HG02938 (cell line): ENCODE data around the gene PLEKHG2.

Experiments used
- ATAC-seq: cut with Tn5 transposase; IDR thresholded peaks from one replicate; pipeline ENCODE4 v1.9.1; 2021; ENCODE audit warnings: mild to moderate bottlenecking, moderate library complexity; ENCODE audit not compliant: unreplicated experiment

The PLEKHG2 gene

DNA sequence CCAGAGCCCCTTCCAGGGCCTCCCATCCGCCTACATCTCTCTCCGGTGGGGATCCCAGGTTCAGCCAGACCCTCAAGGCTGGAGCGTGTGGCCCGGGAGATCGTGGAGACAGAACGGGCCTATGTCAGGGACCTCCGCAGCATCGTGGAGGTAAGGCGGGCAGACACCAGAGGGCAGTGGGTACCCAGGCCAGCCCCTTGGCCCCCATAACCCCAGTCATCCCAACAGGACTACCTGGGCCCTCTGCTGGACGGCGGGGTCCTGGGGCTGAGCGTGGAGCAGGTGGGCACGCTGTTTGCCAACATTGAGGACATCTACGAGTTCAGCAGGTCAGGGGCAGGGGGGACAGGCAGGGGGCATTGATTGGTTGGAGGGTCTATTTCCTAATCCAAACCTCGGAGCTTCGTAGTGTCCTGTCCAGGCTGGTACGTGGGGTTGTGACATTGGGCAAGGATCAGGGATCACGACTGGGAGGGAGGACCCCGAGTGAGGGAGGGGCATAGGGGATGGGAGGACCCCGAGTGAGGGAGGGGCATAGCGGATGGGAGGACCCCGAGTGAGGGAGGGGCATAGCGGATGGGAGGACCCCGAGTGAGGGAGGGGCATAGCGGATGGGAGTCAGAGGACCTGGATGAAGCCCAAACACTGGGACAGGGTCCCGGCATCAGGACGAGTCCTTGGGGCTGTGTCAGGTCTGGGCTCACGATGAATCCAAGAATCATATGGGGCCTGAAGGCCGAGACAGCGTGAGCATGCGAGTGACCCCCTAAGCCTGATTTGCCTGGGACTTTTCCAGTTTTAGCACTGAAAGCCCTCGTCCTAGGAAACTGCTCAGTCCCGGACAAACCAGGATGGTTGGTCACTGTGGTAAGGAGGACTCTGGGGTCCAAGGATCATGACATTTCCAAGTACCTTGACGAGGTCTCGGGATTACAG is 2.9 kb downstream of the PLEKHG2 start:
- ATAC-seq: no peak

- no peak for ATAC-seq
These were observed 4.0 kb downstream of the PLEKHG2 start for GRCh38 chr19:39416152-39417120.

GRCh38 chr19:39417463-39418181 is 5.2 kb downstream of the PLEKHG2 start:
- ATAC-seq: no peak

GRCh38 chr19:39419003-39419402 is 6.5 kb downstream of the PLEKHG2 start:
- no peak for ATAC-seq

GRCh38 chr19:39420769-39421168 is 8.3 kb downstream of the PLEKHG2 start:
- ATAC-seq: no peak

GRCh38 chr19:39422020-39422419 is 9.6 kb downstream of the PLEKHG2 start:
- no peak for ATAC-seq

DNA sequence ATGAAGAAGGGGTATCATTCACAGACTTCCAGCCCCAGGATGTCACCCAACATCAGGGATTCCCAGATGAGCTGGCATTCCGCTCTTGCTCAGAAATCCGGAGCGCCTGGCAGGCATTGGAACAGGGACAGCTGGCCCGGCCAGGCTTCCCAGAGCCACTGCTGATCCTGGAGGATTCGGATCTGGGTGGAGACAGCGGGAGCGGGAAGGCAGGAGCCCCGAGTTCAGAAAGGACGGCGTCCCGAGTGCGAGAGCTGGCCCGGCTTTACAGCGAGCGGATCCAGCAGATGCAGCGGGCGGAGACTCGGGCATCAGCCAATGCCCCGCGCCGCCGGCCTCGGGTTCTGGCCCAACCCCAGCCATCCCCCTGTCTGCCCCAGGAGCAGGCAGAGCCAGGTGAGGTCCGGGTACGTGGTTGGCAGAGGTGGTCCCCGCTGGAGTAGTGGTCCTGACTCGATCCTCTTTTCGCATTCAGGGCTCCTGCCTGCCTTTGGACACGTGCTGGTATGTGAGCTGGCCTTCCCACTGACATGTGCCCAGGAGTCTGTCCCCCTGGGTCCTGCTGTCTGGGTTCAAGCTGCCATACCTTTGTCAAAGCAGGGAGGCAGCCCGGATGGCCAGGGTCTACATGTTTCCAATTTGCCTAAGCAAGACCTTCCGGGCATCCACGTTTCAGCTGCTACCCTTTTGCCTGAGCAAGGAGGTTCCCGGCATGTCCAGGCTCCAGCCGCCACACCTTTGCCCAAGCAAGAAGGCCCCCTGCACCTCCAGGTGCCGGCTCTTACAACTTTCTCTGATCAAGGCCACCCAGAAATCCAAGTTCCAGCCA is 11.0 kb downstream of the PLEKHG2 start:
- ATAC-seq: no peak

DNA sequence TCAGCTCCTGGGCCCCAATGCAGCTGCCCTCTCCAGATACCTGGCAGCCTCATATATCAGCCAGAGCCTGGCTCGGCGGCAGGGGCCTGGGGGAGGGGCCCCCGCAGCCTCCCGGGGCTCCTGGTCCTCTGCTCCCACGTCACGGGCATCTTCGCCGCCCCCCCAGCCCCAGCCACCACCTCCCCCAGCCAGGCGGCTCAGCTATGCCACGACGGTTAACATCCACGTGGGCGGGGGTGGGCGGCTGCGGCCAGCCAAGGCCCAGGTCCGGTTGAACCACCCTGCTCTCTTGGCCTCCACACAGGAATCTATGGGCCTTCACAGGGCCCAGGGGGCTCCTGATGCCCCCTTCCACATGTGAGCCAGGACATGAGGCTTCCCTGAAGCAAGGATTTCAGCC is 12.5 kb downstream of the PLEKHG2 start:
- no peak for ATAC-seq

DNA sequence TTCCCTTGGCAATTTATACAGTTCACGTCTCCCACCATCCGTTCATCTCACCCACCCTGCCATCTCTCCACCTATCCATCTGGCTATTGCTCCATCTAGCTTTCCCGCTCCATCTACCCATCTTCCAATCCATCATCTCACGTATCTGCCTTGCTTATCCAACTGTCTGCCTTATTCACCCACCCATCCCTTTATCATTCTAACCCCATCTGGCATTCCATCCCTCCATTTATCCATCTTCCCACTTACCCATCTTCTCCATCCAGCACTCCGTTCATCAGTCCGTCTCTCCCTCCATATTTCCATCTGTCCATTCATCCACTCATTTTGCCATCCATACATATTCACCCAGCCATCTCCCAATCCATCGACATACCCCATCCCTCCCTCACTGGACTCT is 13.3 kb downstream of the PLEKHG2 start:
- ATAC-seq: no peak

GRCh38 chr19:39426170-39426569 is 13.7 kb downstream of the PLEKHG2 start:
- ATAC-seq: no peak

DNA sequence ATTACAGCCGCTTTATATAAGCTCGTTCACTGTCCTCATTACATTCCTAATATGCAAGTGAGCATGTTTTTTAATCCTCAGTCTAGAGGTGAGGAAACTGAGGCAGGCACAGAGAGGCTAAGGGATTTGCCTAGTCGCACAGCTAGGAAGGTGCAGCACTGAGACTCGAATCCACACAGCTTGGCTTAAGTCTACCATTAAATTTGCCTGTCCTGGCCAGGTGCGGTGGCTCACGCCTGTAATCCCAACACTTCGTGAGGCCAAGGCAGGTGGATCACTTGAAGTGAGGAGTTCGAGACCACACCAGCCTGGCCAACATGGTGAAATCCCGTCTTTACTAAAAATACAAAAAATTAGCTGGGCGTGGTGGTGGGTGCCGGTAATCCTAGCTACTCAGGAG is 15.2 kb downstream of the PLEKHG2 start:
- no peak for ATAC-seq

DNA sequence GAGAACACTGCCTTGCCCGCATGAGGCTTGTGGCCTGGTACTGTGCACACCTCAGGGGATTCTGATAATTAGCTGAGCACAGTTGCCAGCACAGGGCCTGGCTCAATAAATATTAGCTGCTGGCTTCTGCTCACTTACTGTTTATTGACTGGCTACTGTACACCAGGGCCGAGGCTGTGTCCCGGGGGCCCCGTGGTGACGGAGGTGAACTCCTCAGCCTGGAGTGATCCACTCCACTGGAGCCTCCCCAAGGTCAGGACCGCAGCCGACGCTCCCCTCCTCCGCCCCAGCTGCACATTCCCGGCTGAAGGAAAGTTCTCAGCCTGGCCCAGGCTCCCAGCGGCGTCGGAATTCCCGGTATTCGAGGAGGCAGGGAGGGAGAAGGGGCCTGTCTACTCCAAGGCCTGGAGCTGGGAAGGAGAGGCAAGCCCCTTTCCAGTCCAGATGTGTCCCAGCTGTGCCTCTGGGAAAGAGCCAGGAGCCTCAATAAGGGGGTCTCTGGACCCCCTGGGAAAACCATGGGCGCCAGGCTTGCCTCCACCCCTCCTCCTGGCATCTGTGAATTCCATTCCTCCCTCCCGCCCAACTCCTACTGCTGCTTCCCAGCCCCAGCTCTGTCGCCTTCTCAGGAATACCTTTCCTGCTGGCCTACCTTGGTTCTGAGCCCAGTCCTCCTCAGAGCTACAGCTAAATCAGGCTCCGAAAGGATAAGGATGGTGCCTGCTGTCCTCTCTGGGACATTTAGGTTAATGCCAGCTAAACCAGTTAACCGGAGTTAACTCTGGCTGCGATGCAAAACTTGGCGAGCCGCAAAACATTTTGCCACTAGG is 16.0 kb downstream of the PLEKHG2 start:
- ATAC-seq: no peak

DNA sequence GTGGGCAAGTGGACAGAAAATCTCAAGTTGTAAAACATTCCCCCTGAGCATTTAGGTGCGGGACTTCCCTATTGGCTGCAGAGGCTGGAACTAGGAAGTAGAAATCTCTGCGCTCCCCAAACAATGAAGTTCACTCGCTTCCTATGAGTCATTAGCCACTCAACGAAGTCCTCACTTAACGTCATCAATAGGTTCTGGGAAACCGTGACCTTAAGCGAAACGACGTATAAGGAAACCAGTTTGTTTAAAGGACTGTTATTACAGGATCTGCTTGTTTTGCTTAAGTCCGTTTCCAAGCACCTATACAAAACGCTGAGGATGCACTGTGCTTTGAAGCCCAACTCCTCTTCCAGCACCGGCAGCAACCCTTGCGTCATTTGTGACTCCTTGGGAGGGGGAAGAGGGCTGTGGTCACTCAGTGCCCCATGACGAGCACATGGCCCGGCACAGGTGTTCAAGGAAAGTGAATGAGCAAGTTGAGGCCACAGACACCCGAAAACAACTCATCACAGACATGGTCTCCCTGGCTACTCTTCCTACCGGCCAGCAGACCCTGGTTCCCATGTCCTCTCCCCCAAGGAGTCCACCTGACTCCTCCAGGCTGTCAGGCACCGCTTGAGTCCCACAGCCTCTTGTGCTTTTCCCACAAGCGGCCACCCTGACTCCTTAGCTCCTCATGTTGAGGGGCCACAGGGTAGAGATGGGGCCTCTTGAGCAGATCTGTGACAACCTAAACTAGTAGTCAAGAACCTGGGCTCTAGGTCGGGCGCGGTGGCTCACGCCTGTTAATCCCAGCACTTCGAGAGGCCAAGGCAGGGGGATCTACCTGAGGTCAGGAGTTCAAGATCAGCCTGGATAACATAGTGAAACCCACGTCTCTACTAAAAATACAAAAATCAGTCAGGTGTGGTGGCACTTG is 18.5 kb downstream of the PLEKHG2 start:
- peak; percentile 51 for ATAC-seq

- ATAC-seq: no peak
These were observed 20.2 kb downstream of the PLEKHG2 start for GRCh38 chr19:39432677-39433025.

DNA sequence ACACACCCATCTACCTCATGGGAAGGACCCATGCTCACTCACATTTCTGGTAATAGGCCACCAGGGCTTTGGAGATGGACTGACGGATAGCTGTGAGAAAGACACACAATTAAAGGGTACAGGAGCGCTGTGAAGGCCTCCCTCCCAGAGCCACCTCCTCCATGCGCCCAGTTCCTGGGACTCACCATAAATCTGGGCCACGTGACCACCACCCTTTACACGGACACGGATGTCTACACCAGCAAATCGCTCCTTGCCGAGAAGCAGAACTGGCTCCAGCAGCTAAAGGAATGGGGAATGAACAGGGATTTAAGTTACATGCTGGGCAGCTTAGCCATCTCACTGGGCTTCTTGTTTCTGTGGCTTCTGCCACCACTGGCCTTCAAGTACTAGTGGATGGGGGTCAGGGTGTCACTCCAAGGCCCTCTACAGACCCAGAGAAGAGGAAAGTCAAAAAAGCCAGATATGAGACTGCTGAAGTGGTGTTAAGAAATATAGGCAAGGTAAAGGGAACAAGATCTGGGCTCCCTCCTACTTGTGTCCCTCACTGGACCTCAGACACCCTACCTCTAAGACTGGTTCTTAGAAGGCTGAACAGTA is 21.1 kb downstream of the PLEKHG2 start:
- ATAC-seq: no peak

- no peak for ATAC-seq
These were observed 21.9 kb downstream of the PLEKHG2 start for GRCh38 chr19:39434123-39435076.
